Neuron (in vitro differentiated cells): ENCODE results near the gene NPAS2.

Experiments
- H2AFZ ChIP-seq: one replicate; pipeline ENCODE4 v1.6.1; 2013; ENCODE audit warnings: low read depth, mild to moderate bottlenecking, inconsistent platforms, low read length, moderate library complexity
- H3K27me3 ChIP-seq: one replicate; pipeline ENCODE4 v1.6.1; 2013; ENCODE audit warnings: low read length; ENCODE audit not compliant: insufficient read depth
- H3K36me3 ChIP-seq: one replicate; pipeline ENCODE4 v1.6.1; 2013; ENCODE audit warnings: low read length; ENCODE audit not compliant: insufficient read depth
- H3K4me1 ChIP-seq: one replicate; pipeline ENCODE4 v1.6.1; 2013; ENCODE audit warnings: low read length; ENCODE audit not compliant: insufficient read depth
- H3K4me3 ChIP-seq: 2 replicates; pipeline ENCODE4 v1.5.1; 2013; ENCODE audit warnings: mild to moderate bottlenecking, low read length, moderate library complexity
- H3K9me3 ChIP-seq: one replicate; pipeline ENCODE4 v1.6.1; 2013; ENCODE audit warnings: low read length

The NPAS2 gene

DNA sequence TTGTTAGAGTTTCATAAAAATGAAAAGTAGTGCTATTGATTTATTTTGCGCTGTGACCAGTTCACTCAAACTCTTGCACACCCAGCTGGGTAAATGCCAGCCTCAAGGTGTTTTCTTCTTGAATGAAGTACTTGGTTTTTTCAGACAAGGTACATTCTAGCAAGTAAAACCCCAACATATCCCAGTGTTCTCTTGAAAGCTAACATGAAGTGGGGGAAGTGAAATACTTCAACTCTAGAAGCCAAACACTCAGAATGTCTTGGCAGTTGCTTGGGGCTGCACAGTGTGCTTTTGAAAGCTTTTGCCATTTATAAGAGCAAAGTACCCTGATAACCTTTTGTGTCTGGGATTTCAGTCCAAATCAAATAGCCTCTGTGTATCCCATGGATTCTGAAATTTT lies 13.4 kb downstream of the NPAS2 start:
- Histone ChIP-seq H3K4me1 (no peaks in the 10 kb centered on the region), H3K36me3 (no peaks in the 10 kb centered on the region), H2AFZ (no peak overlapping the region), H3K4me3 (no peak overlapping the region), H3K9me3 (no peaks in the 10 kb centered on the region), H3K27me3 (peaks cover 10% of the 10 kb centered on the region)

DNA sequence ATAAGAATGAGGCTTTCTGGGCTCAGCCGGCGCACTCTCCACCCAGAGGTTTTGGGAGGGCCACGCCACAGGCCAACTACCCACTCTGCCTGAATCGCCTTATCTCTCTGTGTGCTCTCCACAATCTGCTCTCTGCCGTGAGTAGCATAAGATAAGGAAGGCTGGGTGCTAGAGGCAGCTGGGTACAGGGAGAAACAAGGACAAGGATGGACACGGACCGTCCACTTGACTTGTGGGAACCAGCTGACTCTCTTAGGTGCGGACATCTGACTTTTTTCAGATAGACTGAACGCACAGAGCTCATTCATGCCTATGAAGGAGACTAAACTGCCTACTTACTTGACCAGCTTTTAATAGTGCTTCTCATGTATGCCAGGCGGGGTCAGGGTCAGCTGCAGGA lies 14.3 kb downstream of the NPAS2 start:
- Histone ChIP-seq H2AFZ (no peak overlapping the region), H3K27me3 (peaks cover 10% of the 10 kb centered on the region), H3K36me3 (no peaks in the 10 kb centered on the region), H3K4me3 (no peak overlapping the region), H3K4me1 (no peaks in the 10 kb centered on the region), H3K9me3 (no peaks in the 10 kb centered on the region)

DNA sequence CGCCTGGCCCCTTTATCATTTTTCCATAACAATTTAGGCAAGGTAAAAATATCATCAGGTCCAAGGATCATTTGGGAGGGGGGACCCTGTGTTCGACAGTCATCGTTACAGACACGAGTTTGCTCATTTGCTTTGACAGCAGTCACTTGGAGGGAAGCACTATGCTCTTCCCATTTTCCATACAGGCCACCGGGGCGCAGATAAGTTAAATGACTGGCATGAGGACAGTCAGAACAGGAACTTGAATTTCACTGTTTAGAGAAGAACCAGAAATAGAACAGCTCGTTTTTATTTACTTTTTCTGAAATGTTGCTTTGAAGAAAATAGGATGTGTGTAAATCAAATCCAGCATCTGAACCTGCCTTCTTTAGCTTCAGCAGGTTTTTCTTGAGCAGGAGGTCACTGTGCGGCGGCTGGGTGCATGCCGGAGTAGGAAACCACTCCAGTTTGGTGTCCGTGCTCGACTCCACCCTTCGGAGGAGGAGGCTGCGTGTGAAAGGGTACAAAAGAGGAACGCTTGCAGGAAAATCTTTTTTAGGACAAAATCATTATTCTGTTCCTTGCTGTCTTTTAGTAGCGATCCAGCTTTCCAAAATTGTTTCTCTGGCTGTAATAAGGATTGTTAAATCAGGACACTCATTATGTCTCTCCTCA lies 15.2 kb downstream of the NPAS2 start:
- no peak overlapping the region for H2AFZ ChIP-seq
- no peaks in the 10 kb centered on the region for H3K4me1 ChIP-seq
- no peaks in the 10 kb centered on the region for H3K9me3 ChIP-seq
- peaks cover 10% of the 10 kb centered on the region for H3K27me3 ChIP-seq
- H3K36me3 ChIP-seq, result no peaks in the 10 kb centered on the region
- no peak overlapping the region for H3K4me3 ChIP-seq

DNA sequence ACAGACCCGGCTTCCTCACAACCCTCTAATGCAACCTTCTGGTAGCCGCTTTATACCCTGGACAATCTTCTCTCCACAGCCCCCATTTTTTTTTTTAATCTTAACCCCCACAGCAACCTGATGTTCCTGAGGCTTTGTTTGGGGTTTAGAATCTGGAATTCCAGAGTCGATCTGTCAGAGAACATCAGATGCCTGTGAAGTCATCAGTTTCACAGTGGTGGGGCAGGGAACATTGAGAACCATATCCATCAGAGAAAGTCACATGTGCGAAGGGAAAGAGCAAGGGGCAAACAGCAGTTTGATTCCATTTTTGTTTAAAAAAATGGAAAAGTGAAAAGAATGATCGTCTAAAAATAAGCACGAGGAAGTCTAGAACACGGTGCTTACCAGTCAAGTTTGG lies 20.6 kb downstream of the NPAS2 start:
- no peaks in the 10 kb centered on the region for H3K4me1 ChIP-seq
- no peak overlapping the region for H2AFZ ChIP-seq
- H3K36me3 ChIP-seq, result no peaks in the 10 kb centered on the region
- H3K9me3 ChIP-seq, result no peaks in the 10 kb centered on the region
- H3K27me3 ChIP-seq, result peaks cover 7% of the 10 kb centered on the region
- H3K4me3 ChIP-seq, result no peak overlapping the region

DNA sequence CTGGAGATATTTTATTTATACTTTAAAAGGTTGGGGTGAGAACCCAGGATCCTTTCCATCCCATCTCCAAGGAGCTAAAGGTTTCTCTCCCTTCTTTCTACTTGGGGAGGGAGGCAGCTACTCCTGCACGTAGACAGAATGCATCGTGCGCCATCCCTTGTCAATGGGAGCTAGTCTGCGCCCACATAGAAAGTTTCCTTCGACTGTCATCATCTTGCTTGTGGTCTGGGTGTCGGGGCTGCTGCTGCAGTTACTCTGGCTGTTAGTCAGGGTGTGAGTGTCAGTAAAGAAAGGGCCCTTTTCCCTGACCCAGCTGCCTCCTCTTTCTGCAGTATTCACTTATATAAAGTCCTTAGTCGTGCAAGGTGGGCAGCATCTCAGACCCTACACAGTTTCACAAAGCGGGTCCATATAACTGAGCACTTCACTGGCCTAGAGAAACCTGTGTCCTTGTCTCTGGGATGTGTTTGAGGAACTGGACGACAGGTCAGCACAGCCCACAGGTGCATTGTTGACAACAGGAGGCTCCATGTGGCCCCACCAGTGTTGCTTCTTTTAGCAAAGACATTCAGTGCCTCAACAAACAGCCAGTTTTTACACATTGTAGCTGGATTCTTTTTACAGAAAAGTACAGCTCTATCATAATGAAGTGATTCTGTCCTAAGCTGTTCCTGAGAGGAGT lies 22.4 kb downstream of the NPAS2 start:
- Histone ChIP-seq H3K4me3 (no peak overlapping the region), H2AFZ (no peak overlapping the region), H3K9me3 (no peaks in the 10 kb centered on the region), H3K27me3 (no peaks in the 10 kb centered on the region), H3K4me1 (no peaks in the 10 kb centered on the region), H3K36me3 (no peaks in the 10 kb centered on the region)

DNA sequence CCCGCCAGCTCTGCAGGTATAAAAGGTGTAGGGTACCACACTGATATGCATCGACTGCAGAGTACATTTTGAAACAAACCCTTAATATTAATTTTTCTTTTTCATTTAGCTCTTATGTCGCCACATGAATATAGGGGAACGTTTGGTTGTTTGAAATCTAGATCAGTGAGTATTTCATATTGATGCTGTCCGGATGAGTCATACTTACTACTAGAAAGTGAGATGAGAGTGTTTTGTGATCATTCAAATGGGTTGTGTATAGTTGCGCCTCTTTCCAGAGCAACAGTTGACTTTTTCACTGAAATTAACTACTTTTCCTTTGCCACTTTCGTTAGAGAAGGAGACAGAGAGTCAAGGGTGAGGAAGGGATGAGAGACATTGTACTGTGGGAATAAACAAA lies 24.6 kb downstream of the NPAS2 start:
- Histone ChIP-seq H3K4me3 (no peak overlapping the region), H2AFZ (no peak overlapping the region), H3K4me1 (no peaks in the 10 kb centered on the region), H3K36me3 (no peaks in the 10 kb centered on the region), H3K27me3 (no peaks in the 10 kb centered on the region), H3K9me3 (no peaks in the 10 kb centered on the region)

DNA sequence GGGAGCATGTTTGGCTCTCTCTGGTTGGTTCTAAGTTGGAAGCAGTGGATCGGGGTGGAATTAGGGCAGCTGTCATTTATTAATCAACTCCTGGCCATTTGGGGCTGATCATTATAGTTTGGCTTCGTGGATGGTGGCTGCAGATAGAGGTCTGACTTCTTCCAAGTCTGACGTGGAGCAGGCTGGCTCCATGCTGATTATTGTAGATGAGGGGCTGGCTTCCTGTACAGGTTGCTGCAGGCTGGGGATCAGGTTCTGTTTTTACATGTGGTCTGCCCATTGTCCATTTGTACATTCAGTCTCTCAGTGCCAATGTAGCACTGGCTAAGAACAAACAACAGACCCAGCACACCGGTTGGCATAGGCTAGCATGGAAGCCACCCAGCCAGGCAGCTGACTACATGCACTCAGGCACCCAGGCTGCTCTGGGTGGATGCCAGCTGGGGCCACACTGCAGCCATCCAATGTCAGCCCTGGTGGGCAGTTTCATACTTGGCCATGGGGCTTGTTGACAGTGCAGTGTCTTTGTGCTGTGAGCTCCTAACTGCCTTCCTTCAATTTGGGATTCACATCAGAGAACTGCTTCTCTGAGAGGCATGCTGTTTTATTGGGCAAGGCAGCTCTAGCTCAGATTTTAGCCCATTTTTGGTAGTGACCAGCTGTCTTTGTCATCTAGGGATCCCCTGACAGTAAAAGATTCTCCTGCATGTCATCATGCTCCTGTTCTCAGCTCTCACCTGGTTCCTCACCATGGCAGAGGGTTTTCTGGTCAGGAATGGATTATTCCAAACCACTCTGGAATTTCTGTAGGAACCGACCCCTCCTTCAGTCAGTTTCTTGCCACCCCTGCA lies 25.4 kb downstream of the NPAS2 start:
- Histone ChIP-seq H2AFZ (no peak overlapping the region), H3K4me1 (no peaks in the 10 kb centered on the region), H3K36me3 (no peaks in the 10 kb centered on the region), H3K9me3 (no peaks in the 10 kb centered on the region), H3K27me3 (no peaks in the 10 kb centered on the region), H3K4me3 (no peak overlapping the region)

DNA sequence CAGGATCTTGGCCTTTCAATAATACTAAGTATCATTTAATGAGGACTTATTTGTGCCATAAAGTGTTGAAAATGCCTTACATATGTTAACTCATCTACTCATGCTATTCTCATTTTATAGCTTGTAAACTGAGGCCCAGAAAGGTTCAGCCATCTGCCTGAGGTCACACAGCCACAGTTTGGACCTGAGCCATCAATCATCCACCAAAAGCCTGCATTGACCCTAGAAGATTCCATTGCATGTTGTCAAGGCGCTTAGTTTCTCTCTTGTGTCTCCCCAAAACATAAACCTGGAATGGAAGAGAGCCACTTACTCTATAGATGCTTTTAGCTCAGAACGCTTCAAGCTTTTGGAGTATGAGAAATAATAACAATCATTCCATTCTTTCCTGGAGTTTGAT lies 26.8 kb downstream of the NPAS2 start:
- H3K4me1 ChIP-seq, result no peaks in the 10 kb centered on the region
- no peaks in the 10 kb centered on the region for H3K36me3 ChIP-seq
- no peak overlapping the region for H3K4me3 ChIP-seq
- no peaks in the 10 kb centered on the region for H3K27me3 ChIP-seq
- H3K9me3 ChIP-seq, result no peaks in the 10 kb centered on the region
- H2AFZ ChIP-seq, result no peak overlapping the region

DNA sequence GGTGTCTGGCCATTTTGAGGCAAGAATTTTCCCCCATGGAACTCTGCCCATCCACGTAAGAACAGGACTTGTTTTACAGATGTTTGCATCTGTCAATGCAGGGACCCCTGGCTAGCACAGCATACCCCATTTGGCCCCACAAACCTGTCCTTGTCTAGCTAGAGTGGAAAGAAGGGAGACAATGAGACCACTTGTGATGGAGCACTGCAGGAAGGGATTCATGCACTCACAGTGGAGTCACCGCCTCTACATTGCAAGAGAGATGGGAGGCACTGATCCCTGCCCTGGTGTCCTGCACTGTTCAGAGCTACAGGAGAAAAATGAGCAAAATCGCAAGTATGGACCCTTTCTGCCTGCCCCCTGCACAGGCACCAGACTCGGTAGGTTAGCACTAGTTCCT lies 32.5 kb downstream of the NPAS2 start:
- Histone ChIP-seq H3K36me3 (no peaks in the 10 kb centered on the region), H3K4me3 (no peak overlapping the region), H2AFZ (no peak overlapping the region), H3K27me3 (no peaks in the 10 kb centered on the region), H3K9me3 (no peaks in the 10 kb centered on the region), H3K4me1 (no peaks in the 10 kb centered on the region)

DNA sequence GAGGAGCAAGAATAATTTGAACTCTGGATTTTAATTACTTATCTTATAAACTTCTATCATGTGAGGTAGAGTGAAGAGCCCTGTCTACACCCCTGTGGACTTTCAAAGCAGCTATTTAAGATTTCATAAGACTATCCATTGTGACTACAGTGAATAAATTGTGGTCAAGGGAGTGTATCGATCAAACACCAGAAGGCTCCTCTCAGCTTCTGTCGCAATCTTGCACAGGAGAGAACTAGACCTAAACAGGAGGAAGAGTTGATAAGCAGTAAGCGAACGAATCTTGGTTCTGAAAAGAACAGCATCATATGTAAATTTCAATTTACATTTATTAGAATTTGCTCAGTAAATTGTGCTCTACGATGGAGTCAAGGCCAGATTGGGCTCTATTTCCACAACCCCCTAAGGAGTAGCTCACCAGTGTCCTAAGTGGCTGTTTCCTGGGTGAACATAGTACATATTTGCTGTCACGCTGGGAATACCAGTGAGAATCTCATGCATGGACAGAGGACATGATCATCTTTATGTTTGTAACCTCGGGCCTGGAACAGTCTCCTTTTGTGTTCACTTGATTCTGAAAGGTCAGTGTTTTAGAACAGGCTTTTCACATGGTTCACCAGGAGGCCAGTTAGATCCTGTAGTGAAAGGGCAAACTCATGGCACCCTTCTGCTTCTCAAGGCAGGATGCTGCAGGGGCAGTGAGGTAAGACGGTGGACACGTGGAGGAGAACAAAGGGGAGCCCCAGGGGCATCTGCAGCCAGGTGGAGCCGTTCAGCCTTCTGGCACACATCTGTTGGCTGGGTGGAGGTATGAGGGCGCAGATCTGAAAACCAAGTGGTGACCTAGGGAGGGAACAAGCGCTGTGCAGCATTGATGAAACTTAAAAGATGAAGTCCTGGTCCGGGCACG lies 33.3 kb downstream of the NPAS2 start:
- no peak overlapping the region for H2AFZ ChIP-seq
- no peak overlapping the region for H3K4me3 ChIP-seq
- H3K4me1 ChIP-seq, result no peaks in the 10 kb centered on the region
- H3K27me3 ChIP-seq, result no peaks in the 10 kb centered on the region
- H3K36me3 ChIP-seq, result no peaks in the 10 kb centered on the region
- H3K9me3 ChIP-seq, result no peaks in the 10 kb centered on the region

DNA sequence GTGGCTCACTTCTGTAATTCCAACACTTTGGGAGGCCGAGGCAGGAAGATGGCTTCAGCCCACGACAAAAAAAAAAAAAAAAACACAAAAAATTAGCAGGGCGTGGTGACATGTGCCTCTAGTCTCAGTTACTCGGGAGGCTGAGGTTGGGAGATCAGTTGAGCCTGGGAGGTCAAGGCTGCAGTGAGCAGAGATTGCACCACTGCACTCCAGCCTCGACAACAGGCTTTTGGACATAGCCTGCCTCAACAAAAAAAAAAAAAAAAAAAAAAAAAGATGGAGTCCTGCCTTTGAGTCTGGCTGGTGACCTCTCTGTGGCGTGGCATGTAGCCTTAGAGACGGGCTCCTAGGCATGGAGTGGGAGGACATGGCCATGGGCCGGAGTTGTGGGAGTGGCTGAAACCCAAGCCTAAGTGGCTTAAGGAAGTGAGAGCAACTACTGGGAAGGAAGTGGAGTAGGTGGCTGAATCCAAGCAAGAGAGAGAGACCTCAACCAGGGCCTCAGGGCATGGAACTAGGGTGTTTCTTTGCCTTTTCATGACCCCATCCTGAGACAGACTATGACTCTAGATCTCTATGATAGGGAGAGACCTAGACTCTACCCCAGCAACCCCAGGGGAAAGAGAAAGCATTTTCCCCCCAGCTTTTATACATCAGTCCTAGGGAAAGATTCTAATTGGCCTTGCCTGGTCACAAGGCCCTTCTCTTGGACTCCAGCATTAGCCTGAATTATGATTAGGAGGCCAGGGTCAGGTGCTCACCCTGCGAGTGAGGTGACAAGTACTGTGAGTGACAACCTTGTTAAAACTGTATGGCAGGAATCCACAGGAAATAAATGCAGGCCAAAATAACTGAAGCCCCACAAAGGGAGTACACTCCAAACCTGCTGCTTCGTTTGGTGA lies 34.2 kb downstream of the NPAS2 start:
- H3K4me3 ChIP-seq, result no peak overlapping the region
- H3K9me3 ChIP-seq, result no peaks in the 10 kb centered on the region
- no peaks in the 10 kb centered on the region for H3K36me3 ChIP-seq
- H2AFZ ChIP-seq, result no peak overlapping the region
- H3K4me1 ChIP-seq, result no peaks in the 10 kb centered on the region
- H3K27me3 ChIP-seq, result no peaks in the 10 kb centered on the region

DNA sequence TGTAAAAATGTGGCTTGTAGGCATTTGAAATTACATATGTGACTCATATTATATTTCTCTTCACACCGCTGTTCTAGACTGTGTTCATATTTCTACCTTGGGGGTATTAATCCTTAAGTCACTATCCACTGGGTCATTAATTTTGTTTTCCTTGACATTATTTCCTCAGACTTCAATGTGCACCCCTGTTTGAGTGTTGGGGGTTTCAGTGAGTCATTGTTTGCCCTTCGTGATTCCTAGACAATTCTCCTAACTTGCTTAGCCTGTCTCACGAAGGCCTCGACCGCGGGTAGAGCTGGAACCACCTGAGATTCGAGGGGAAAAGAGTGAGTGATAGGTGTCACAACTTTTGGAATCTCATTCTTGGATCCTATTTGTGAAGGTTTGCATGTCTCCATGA lies 35.1 kb downstream of the NPAS2 start:
- Histone ChIP-seq H3K4me3 (no peak overlapping the region), H3K36me3 (no peaks in the 10 kb centered on the region), H2AFZ (no peak overlapping the region), H3K9me3 (no peaks in the 10 kb centered on the region), H3K4me1 (no peaks in the 10 kb centered on the region), H3K27me3 (no peaks in the 10 kb centered on the region)
